Activated gamma-delta T cell treated with anti-CD3 and anti-CD28 coated beads, Interleukin-2, amount 50 U/mL, for 16 hours (primary cell): ENCODE measurements around the gene DFFA.
"Not testable (repeated sequence)": the region's sequence is repeated elsewhere in the genome, so short reads cannot be mapped to it uniquely, and the experiment has no call there.

ENCODE experiments used
- DNase-seq: peaks from one replicate; pipeline ENCODE4 v3.0.0-alpha.2; 2020; ENCODE audit warnings: low read depth

DFFA gene

GRCh38 chr1:10429868-10430215 is 42.5 kb downstream of the DFFA start:
- DNase-seq, result no peak

- DNase-seq, result no peak
These were observed 43.3 kb downstream of the DFFA start for GRCh38 chr1:10428984-10429383.

GRCh38 chr1:10426535-10426848 is 45.8 kb downstream of the DFFA start:
- DNase-seq, result not testable (repeated sequence)

GRCh38 chr1:10425826-10426534 is 46.3 kb downstream of the DFFA start:
- DNase-seq, result not testable (repeated sequence)

GRCh38 chr1:10424651-10425050 is 47.7 kb downstream of the DFFA start:
- no peak for DNase-seq

GRCh38 chr1:10424034-10424433 is 48.3 kb downstream of the DFFA start:
- no peak for DNase-seq

GRCh38 chr1:10421637-10422036 is 50.7 kb downstream of the DFFA start:
- no peak for DNase-seq

- no peak for DNase-seq
These were observed 53.0 kb downstream of the DFFA start for GRCh38 chr1:10419351-10419750.

- not testable (repeated sequence) for DNase-seq
These were observed 53.6 kb downstream of the DFFA start for GRCh38 chr1:10418741-10419140.

- DNase-seq, result not testable (repeated sequence)
These were observed 56.4 kb downstream of the DFFA start for GRCh38 chr1:10415967-10416366.

GRCh38 chr1:10415211-10415930 is 57.0 kb downstream of the DFFA start:
- DNase-seq, result no peak

- DNase-seq, result no peak
These were observed 65.1 kb downstream of the DFFA start for GRCh38 chr1:10407201-10407600.
